ENCODE measurements around the gene EDDM3A.

EDDM3A gene

GRCh38 chr14:20797164-20797563 lies 51.5 kb downstream of the EDDM3A start:
- Histone ChIP-seq H3K79me2 (ENCODE audit: control insufficient read depth, low read length) (no peaks in the 10 kb centered on the region), H3K4me1 (ENCODE audit: control insufficient read depth, low read length) (no peaks in the 10 kb centered on the region), H3K9me3 (ENCODE audit: control insufficient read depth, insufficient read depth, low read length) (no peaks in the 10 kb centered on the region), H3K27me3 (ENCODE audit: control insufficient read depth, low read length) (peaks cover 6% of the 10 kb centered on the region; the same call in 1 of the 2 replicates), H4K20me1 (ENCODE audit: control insufficient read depth, insufficient read depth, low read depth, low read length) (no peaks in the 10 kb centered on the region), H3K27ac (ENCODE audit: low read depth, low read length) (no peak overlapping the region), H3F3A (ENCODE audit: control insufficient read depth, insufficient read depth) (no peaks in the 10 kb centered on the region), H3K4me2 (ENCODE audit: low read length) (no peak overlapping the region), H3K36me3 (ENCODE audit: control insufficient read depth, low read length) (no peaks in the 10 kb centered on the region), H3K4me3 (ENCODE audit: low read length) (no peak overlapping the region), H3K9me2 (replicated peaks; ENCODE audit: control insufficient read depth, low read length) (no peaks in the 10 kb centered on the region)
- TF ChIP-seq EZH2phosphoT487 (IDR thresholded peaks at IDR 0.05; ENCODE audit: borderline replicate concordance, low read length) (no peak), CTCF (IDR thresholded peaks at IDR 0.05; ENCODE audit: low read depth, low read length, poor library complexity, severe bottlenecking) (no peak)
